ENCODE data around the gene SZT2. TPM values are rescaled to one million over a fixed set of nuclear protein-coding genes. Genes with fewer than 3 reads are reported as not detected.

SZT2 gene
- total RNA-seq, 1 experiment from 2014 or later: 29.0 TPM

DNA sequence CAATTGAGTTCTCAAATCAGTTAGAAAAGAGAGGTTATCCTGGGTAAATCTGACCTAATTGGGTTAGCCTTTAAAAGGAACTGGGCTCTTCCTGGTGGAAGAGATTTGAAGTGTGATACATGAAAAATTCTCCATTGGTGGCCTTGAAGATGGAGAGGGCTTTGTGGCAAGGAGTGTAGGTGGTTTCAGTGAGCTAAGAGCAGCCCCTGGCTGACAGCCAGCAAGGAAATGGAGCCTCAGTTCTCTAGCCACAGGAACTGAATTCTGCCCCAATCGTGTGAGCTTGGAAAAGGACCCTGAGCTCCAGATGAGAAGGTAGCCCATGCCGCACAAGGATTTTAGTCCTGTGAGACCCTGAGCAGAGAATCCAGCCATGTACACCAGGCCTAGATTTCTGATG, 76.7 kb downstream of the SZT2 start:
- Histone ChIP-seq H3K4me1 (peaks cover 16% of the 10 kb centered on the region), H3K27me3 (replicated peaks; ENCODE audit: control insufficient read depth, insufficient read depth, low read length) (no peaks in the 10 kb centered on the region), H3K9me3 (peaks cover 3% of the 10 kb centered on the region; the same call in 1 of the 2 replicates), H3K4me3 (ENCODE audit: low read depth, low read length) (no peak overlapping the region), H3K36me3 (ENCODE audit: control insufficient read depth, insufficient read depth, low read length) (no peaks in the 10 kb centered on the region)
- H3K27ac Mint-ChIP-seq (ENCODE audit: unreplicated experiment): no peak overlapping the region
- ChIA-PET CTCF (no interaction called here), POLR2A (no interaction called here)
- DNase-seq: no peak
- TF ChIP-seq, protein P1, sequence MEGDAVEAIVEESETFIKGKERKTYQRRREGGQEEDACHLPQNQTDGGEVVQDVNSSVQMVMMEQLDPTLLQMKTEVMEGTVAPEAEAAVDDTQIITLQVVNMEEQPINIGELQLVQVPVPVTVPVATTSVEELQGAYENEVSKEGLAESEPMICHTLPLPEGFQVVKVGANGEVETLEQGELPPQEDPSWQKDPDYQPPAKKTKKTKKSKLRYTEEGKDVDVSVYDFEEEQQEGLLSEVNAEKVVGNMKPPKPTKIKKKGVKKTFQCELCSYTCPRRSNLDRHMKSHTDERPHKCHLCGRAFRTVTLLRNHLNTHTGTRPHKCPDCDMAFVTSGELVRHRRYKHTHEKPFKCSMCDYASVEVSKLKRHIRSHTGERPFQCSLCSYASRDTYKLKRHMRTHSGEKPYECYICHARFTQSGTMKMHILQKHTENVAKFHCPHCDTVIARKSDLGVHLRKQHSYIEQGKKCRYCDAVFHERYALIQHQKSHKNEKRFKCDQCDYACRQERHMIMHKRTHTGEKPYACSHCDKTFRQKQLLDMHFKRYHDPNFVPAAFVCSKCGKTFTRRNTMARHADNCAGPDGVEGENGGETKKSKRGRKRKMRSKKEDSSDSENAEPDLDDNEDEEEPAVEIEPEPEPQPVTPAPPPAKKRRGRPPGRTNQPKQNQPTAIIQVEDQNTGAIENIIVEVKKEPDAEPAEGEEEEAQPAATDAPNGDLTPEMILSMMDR (IDR thresholded peaks at IDR 0.05; ENCODE audit: insufficient read depth in 1 of 2, low read depth in 1 of 2, low read length in 1 of 2, severe bottlenecking in 1 of 2, unreplicated experiment in 1 of 2): no peak
- no peaks in the 10 kb centered on the region for H3K27me3 Mint-ChIP-seq (ENCODE audit: insufficient read depth, unreplicated experiment)
- intact Hi-C loops (cut with micrococcal nuclease; ENCODE audit: unreplicated experiment): no loop called here
- no peaks in the 10 kb centered on the region for H3K36me3 Mint-ChIP-seq (ENCODE audit: insufficient read depth, unreplicated experiment)
- no TSS peak for BruUV-seq (replicated peaks)
- peaks cover 5% of the 10 kb centered on the region for H3K9me3 Mint-ChIP-seq (ENCODE audit: unreplicated experiment)
- H3K4me3 Mint-ChIP-seq (ENCODE audit: unreplicated experiment): no peak overlapping the region
- H3K4me1 Mint-ChIP-seq (ENCODE audit: low read depth, unreplicated experiment): peaks cover 6% of the 10 kb centered on the region

DNA sequence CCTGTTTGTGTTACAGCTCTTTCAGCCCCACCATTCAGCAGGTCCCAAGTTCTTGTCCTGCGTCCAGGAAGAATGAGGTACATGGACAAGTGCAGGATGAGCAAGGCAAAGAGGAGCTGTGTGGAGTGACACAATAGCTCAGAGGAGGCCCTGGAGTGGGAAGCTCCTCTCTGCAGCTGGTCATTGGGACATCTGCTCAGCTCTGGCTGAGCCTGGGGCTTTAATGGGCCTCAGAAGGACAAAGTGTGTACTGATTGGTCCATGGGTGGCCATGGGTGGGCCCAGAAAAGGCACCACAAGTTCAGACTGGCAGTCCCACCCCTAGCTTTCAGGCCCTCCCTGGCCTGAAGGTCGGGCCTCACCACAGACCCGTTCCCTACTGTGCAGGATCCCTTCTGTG, 78.7 kb downstream of the SZT2 start:
- H3K4me1 Mint-ChIP-seq (ENCODE audit: low read depth, unreplicated experiment): peaks cover 17% of the 10 kb centered on the region
- TF ChIP-seq, protein P1 (IDR thresholded peaks at IDR 0.05; ENCODE audit: insufficient read depth in 1 of 2, low read depth in 1 of 2, low read length in 1 of 2, severe bottlenecking in 1 of 2, unreplicated experiment in 1 of 2): no peak
- peaks cover 3% of the 10 kb centered on the region; the same call in 1 of the 2 replicates for H3K9me3 ChIP-seq
- POLR2A ChIA-PET: no interaction called here
- H3K4me3 Mint-ChIP-seq (ENCODE audit: unreplicated experiment): no peak overlapping the region
- H3K27me3 ChIP-seq (replicated peaks; ENCODE audit: control insufficient read depth, insufficient read depth, low read length): no peaks in the 10 kb centered on the region
- no peaks in the 10 kb centered on the region for H3K27me3 Mint-ChIP-seq (ENCODE audit: insufficient read depth, unreplicated experiment)
- CTCF ChIA-PET: no interaction called here
- peaks cover 6% of the 10 kb centered on the region for H3K36me3 Mint-ChIP-seq (ENCODE audit: insufficient read depth, unreplicated experiment)
- H3K4me1 ChIP-seq: peaks cover 36% of the 10 kb centered on the region
- intact Hi-C loops (cut with micrococcal nuclease; ENCODE audit: unreplicated experiment): no loop called here
- H3K4me3 ChIP-seq (ENCODE audit: low read depth, low read length): no peak overlapping the region
- H3K27ac Mint-ChIP-seq (ENCODE audit: unreplicated experiment): no peak overlapping the region
- no peaks in the 10 kb centered on the region for H3K36me3 ChIP-seq (ENCODE audit: control insufficient read depth, insufficient read depth, low read length)
- no peak for DNase-seq
- H3K9me3 Mint-ChIP-seq (ENCODE audit: unreplicated experiment): no peaks in the 10 kb centered on the region
- BruUV-seq (replicated peaks): no TSS peak

DNA sequence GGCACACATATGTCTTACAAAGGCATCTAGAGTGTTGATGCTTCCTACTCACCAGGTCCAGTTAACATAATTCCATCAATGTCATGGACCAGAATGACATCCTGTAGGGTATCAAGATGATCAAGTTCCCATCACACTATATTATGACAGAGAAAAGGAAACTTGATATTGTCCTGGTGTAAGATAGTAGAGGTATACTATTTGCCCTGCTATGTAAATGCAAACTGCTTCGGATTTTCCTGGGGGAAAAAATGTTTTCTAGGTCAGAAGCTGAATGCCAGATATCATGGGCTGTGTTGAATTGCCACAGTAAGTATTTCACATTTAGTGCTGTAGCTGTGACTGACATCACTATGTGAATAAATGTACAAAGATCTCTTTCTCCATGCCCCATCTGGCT, 80.2 kb downstream of the SZT2 start:
- Histone ChIP-seq H3K9me3 (peaks cover 3% of the 10 kb centered on the region; the same call in 1 of the 2 replicates), H3K4me3 (ENCODE audit: low read depth, low read length) (no peak overlapping the region), H3K36me3 (ENCODE audit: control insufficient read depth, insufficient read depth, low read length) (no peaks in the 10 kb centered on the region), H3K4me1 (peaks cover 47% of the 10 kb centered on the region), H3K27me3 (replicated peaks; ENCODE audit: control insufficient read depth, insufficient read depth, low read length) (no peaks in the 10 kb centered on the region)
- Mint-ChIP-seq H3K9me3 (ENCODE audit: unreplicated experiment) (no peaks in the 10 kb centered on the region), H3K27me3 (ENCODE audit: insufficient read depth, unreplicated experiment) (no peaks in the 10 kb centered on the region), H3K36me3 (ENCODE audit: insufficient read depth, unreplicated experiment) (peaks cover 6% of the 10 kb centered on the region), H3K27ac (ENCODE audit: unreplicated experiment) (no peak overlapping the region), H3K4me3 (ENCODE audit: unreplicated experiment) (no peak overlapping the region), H3K4me1 (ENCODE audit: low read depth, unreplicated experiment) (peaks cover 17% of the 10 kb centered on the region)
- TF ChIP-seq, protein P1 (IDR thresholded peaks at IDR 0.05; ENCODE audit: insufficient read depth in 1 of 2, low read depth in 1 of 2, low read length in 1 of 2, severe bottlenecking in 1 of 2, unreplicated experiment in 1 of 2): no peak
- BruUV-seq (replicated peaks): no TSS peak
- CTCF ChIA-PET: no interaction called here
- no peak for DNase-seq
- POLR2A ChIA-PET: no interaction called here
- intact Hi-C loops (cut with micrococcal nuclease; ENCODE audit: unreplicated experiment): no loop called here

All from Caco-2 (cell line).